NCI-H1048 (cell line): Measurements from ENCODE around the gene TENM4.
"Not testable (repeated sequence)": the region's sequence is repeated elsewhere in the genome, so short reads cannot be mapped to it uniquely, and the experiment has no call there.

ENCODE experiments used
- DNase-seq: peaks from one replicate; lab custom pipeline; 2025; lab: John Stamatoyannopoulos, UW

TENM4 gene

DNA sequence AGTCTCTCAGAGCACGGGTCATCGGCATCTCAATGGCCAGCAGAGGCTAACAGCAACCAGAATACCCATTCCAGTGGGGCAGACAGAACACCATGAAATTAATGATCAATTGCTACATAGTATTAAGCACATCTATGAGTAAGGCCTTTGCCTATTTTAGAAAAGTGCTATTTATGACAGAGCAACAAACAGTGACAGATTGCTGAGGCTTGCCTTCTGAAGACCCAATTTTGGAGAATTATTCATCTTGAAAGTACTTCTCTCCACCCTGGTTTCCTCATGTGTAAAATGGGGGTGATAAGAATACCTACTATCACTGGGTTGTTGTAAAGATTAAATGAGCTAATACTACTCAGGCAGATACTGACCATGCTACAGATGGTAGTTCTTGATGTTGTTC, 232.7 kb downstream of the TENM4 start:
- no peak for DNase-seq

DNA sequence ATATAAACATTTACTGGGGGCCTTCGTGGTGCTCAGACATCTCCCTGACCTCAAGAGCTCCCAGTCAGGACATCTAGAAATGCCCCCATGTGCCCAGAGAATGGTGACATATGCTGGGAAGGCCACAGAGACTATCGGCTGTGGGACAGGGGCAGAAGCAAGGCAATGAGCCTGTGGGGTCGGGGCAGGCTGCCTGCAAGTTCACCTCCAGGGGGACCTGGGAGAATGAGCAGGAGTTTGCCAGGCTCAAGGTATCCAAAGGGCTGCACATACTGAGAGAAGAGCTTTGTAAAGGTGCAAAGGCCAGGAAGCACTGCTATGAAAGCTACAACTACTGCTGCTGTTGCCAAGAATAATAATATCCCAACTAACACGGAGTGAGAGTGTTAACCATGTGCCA, 233.9 kb downstream of the TENM4 start:
- no peak for DNase-seq

GRCh38 chr11:79205786-79206185, 235.0 kb downstream of the TENM4 start:
- no peak for DNase-seq

- no peak for DNase-seq
These were observed 239.0 kb downstream of the TENM4 start for GRCh38 chr11:79201677-79202347.

DNA sequence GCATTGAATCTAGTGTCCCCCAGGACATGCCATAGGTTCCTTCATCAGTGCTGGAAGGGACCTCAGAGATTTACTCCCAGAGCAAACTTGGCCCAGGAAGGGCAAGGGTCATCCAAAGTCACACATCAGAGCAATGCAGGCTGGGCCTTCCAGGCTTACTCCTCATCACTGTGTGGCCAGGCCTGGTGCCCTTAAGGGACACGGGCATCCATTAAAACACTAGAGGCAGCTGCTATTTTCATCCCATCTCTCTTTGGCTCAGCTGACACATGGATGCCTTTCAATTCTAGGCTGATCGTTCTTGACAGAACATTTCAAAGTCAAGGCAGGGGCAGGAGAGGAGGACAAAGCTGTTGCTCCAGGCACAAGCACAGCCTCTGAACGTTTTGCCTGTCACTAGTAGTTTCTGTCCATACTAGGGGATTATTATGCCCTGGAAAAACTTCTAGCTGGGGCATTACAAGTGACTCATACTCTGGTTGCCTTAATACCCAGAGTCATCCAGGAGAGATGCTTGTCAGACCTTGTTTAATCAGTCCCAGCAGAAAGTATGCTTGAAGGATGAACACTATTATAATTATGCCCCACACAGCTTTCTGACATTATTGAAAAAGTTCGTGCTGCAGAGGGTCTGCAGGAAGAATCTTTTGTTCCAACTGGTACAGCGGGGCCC, 240.3 kb downstream of the TENM4 start:
- DNase-seq, result no peak

- DNase-seq, result no peak
These were observed 241.0 kb downstream of the TENM4 start for GRCh38 chr11:79199729-79200354.

GRCh38 chr11:79198898-79199250, 242.0 kb downstream of the TENM4 start:
- no peak for DNase-seq

GRCh38 chr11:79198203-79198897, 242.5 kb downstream of the TENM4 start:
- DNase-seq, result no peak

DNA sequence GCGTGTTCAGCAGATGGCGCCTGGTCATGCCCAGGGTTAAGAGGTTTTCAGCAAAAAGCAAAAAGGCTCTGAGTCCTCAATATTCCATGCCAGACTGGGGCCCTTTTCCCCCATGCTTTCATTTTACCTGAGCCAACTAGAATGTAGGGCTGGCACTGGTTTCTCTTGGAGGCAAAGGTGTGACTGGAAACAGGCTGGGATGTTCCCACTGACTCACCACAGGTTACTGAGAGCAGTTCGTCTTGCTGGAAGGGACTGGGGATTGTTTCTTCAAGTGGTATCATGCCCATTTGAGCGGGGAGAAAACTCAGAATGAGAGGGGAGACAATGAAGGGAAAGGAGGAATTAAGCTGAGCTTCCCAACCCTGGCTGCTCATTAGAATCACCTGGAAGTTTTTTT, 243.9 kb downstream of the TENM4 start:
- DNase-seq, result no peak

DNA sequence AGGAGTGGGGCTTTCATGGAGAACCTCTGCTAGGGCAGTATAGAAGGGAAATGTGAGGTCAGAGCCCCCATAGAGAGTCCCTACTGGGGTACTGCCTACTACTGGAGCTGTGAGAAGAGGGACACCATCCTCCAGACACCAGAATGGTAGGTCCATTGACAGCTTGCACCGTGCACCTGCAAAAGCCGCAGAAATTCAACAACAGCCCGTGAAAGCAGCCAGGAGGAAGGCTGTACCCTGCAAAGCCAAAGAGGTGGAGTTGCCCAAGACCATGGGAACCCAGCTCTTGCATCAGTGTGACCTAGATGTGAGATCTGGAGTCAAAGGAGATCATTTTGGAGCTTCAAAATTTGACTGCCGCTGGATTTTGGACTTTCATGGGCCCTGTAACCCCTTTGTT, 245.6 kb downstream of the TENM4 start:
- no peak for DNase-seq

- DNase-seq, result no peak
These were observed 247.0 kb downstream of the TENM4 start for GRCh38 chr11:79193663-79194310.

DNA sequence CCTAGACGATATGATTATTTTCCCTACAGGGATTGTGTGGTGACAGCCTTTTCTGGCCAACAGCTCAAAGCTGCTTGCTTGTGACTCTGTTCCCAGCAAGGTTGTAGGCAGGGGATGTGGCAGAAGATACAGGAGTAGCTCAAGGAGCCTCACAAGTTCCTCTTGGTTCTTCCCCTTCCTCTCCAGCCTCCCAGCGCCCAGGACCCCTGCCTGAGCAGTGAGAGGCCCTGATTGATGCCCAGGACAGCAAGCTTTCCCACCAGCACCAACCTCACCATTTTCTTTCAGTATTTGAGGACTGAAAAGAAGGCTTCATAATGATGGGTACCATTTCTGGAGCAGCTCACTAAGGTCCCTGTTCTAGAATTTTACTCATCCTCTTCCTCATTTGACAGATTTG, 248.0 kb downstream of the TENM4 start:
- DNase-seq, result no peak

DNA sequence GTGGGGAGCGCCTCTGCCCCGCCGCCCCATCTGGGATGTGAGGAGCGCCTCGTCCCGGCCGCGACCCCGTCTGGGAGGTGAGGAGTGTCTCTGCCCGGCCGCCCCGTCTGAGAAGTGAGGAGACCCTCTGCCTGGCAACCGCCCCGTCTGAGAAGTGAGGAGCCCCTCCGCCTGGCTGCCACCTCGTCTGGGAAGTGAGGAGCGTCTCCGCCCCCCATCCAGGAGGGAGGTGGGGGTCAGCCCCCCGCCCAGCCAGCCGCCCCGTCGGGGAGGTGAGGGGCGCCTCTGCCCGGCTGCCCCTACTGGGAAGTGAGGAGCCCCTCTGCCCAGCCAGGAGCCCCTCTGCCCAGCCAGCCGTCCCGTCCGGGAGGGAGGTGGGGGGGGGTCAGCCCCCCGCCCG, 249.1 kb downstream of the TENM4 start:
- DNase-seq, result not testable (repeated sequence)

- DNase-seq, result not testable (repeated sequence)
These were observed 250.3 kb downstream of the TENM4 start for GRCh38 chr11:79190553-79190952.

GRCh38 chr11:79189601-79190000, 251.2 kb downstream of the TENM4 start:
- no peak for DNase-seq

- no peak for DNase-seq
These were observed 251.8 kb downstream of the TENM4 start for GRCh38 chr11:79189055-79189454.

GRCh38 chr11:79186669-79187068, 254.2 kb downstream of the TENM4 start:
- no peak for DNase-seq

DNA sequence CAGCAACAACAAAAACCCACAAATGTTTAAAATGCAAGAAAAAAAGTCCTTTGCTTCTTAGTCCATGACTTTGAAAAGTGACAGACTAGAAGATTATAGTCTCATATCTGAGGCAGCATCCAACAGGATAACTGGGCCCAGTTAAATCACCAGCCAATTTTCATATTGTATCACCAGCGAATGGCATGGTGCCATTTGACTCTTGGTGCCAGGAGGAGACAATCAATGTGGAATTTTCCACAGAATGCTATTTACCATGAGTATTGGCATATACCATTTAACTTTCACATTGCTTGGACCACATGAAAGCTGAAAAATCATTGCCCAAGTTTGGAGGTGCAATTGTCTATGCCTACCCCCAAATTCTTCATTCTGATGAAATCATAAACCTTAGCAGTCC, 255.5 kb downstream of the TENM4 start:
- no peak for DNase-seq

DNA sequence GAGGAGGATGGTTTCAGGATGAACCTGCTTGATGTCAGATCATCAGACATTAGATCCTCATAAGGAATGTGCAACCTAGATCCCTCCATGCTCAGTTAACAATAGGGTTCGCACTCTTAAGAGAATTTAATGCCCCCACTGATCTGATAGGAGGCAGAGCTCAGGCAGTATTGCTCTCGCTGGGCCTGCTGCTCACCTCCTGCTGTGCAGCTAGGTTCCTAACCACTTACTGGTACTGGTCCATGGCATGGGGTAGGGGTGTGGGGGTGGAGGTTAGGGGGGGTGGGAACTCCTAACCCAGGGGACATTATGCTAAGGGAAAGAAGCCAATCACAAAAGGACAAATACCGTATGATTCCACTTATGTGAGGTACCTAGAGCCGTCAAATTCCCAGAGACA, 256.5 kb downstream of the TENM4 start:
- DNase-seq, result no peak

DNA sequence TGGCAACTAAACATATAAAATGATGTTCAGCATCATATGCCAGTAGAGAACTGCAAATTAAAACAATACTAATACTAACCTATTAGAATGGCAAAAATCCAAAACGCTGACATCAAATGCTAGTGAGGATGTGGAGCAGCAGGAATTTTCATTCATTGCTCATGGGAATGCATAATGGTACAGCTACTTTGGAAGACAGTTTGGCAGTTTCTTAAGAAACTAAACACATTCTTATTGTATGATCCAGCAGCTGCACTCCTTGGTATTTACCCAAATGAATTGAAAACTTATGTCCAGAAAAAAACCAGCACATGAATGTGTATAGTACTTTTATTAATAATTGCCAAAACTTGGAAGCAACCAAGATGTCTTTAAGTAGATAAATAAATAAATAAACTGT, 258.0 kb downstream of the TENM4 start:
- no peak for DNase-seq

DNA sequence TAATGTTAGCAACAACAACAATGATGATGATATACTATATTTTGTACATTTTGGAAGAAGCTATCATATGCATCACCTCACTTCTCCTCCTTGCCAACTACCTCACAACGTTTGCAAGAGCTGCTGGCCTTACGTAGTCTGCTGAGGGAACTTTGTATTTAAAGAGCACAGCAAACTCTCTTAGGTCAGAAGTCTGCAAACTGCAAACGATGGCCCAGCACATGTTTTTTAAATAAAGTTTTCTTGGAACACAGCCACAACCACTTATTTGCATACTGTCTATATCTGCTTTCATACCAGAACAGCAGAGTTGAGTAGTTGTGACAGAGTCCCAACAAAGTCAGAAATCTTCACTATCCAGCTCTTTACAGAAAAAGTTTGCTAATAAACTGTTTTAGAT, 261.7 kb downstream of the TENM4 start:
- DNase-seq, result no peak
